WTC11 (cell line): ENCODE measurements around the gene SLC2A9. TPM values are rescaled to one million over a fixed set of nuclear protein-coding genes. Genes with fewer than 3 reads are reported as not detected.

Experiments
- AFF4 ChIP-seq: sonication (generic); formaldehyde crosslinking; IDR thresholded peaks from 2 replicates; pipeline ENCODE4 v1.8.1; 2023; ENCODE audit warnings: mild to moderate bottlenecking, missing genetic modification reagents, borderline replicate concordance
- ELF4 ChIP-seq: sonication (generic); formaldehyde crosslinking; IDR thresholded peaks from 2 replicates; pipeline ENCODE4 v1.8.1; 2022; ENCODE audit warnings: low read depth, mild to moderate bottlenecking, moderate library complexity, missing genetic modification reagents
- GTF2I ChIP-seq: fragments of 250-450 bp; sonication (Bioruptor Pico); conservative IDR thresholded peaks from 2 replicates; pipeline ENCODE4 v1.4.0; 2021; ENCODE audit warnings: mild to moderate bottlenecking
- HMGA2 ChIP-seq: fragments of 250-450 bp; sonication (Bioruptor Pico); IDR thresholded peaks from 2 replicates; pipeline ENCODE4 v1.4.0; 2021; ENCODE audit warnings: mild to moderate bottlenecking, moderate library complexity
- MXD4 ChIP-seq: fragments of 250-450 bp; sonication (Bioruptor Pico); IDR thresholded peaks from 2 replicates; pipeline ENCODE4 v1.8.0; 2021; ENCODE audit warnings: mild to moderate bottlenecking, moderate library complexity, borderline replicate concordance
- NFATC4 ChIP-seq: fragments of 250-450 bp; sonication (Bioruptor Pico); IDR thresholded peaks from 2 replicates; pipeline ENCODE4 v1.9.0; 2021; ENCODE audit warnings: mild to moderate bottlenecking
- NR2C2 ChIP-seq: sonication (generic); formaldehyde crosslinking; IDR thresholded peaks from 2 replicates; pipeline ENCODE4 v1.8.0; 2022; ENCODE audit warnings: mild to moderate bottlenecking, missing genetic modification reagents
- RELA ChIP-seq: sonication (generic); formaldehyde crosslinking; IDR thresholded peaks from 2 replicates; pipeline ENCODE4 v1.8.1; 2022; ENCODE audit warnings: missing genetic modification reagents, mild to moderate bottlenecking, borderline replicate concordance
- SMAD4 ChIP-seq: sonication (generic); formaldehyde crosslinking; IDR thresholded peaks from 2 replicates; pipeline ENCODE4 v1.8.0; 2022; ENCODE audit warnings: mild to moderate bottlenecking, missing genetic modification reagents
- TCF7 ChIP-seq: sonication (generic); formaldehyde crosslinking; IDR thresholded peaks from 2 replicates; pipeline ENCODE4 v1.8.0; 2022; ENCODE audit warnings: mild to moderate bottlenecking, low read depth, missing genetic modification reagents, moderate library complexity
- USF2 ChIP-seq: sonication (generic); formaldehyde crosslinking; IDR thresholded peaks from 2 replicates; pipeline ENCODE4 v1.8.1; 2023; ENCODE audit warnings: mild to moderate bottlenecking, missing genetic modification reagents, moderate library complexity
- ZNF263 ChIP-seq: sonication (generic); formaldehyde crosslinking; IDR thresholded peaks from 2 replicates; pipeline ENCODE4 v1.8.1; 2022; ENCODE audit warnings: low read depth, mild to moderate bottlenecking, moderate library complexity, missing genetic modification reagents
- ZNF281 ChIP-seq: sonication (generic); formaldehyde crosslinking; IDR thresholded peaks from 2 replicates; pipeline ENCODE4 v1.8.0; 2023; ENCODE audit warnings: mild to moderate bottlenecking, missing genetic modification reagents
- ZNF416 ChIP-seq: fragments of 250-450 bp; sonication (Bioruptor Pico); IDR thresholded peaks from 2 replicates; pipeline ENCODE4 v1.9.0; 2021; ENCODE audit warnings: mild to moderate bottlenecking, inconsistent platforms
- ZNF425 ChIP-seq: fragments of 250-450 bp; sonication (Bioruptor Pico); conservative IDR thresholded peaks from 2 replicates; pipeline ENCODE4 v1.9.0; 2021; ENCODE audit warnings: mild to moderate bottlenecking
- ZNF671 ChIP-seq: fragments of 250-450 bp; sonication (Bioruptor Pico); IDR thresholded peaks from 2 replicates; pipeline ENCODE4 v1.8.0; 2021; ENCODE audit warnings: mild to moderate bottlenecking
- total RNA-seq: library from RNA; stranded (reverse); gene quantifications from 3 replicates; pipeline ENCODE4 v1.2.3, GENCODE V29; 2021
- TF ChIP-seq, protein P1 (sequence below): fragments of 250-450 bp; sonication (Bioruptor Pico); IDR thresholded peaks from 2 replicates; pipeline ENCODE4 v1.9.0; 2021; ENCODE audit warnings: moderate library complexity, mild to moderate bottlenecking, inconsistent platforms, borderline replicate concordance
- TF ChIP-seq, protein P2 (sequence below): sonication (generic); formaldehyde crosslinking; IDR thresholded peaks from 2 replicates; pipeline ENCODE4 v1.8.1; 2023; ENCODE audit warnings: mild to moderate bottlenecking, moderate library complexity, missing genetic modification reagents
- TF ChIP-seq, protein P3 (sequence below): sonication (generic); formaldehyde crosslinking; IDR thresholded peaks from 2 replicates; pipeline ENCODE4 v1.8.1; 2022; ENCODE audit warnings: missing genetic modification reagents, borderline replicate concordance
- TF ChIP-seq, protein P4 (sequence below): fragments of 250-450 bp; sonication (Bioruptor Pico); IDR thresholded peaks from 2 replicates; pipeline ENCODE4 v2.1.2; 2022; ENCODE audit warnings: mild to moderate bottlenecking, moderate library complexity
- TF ChIP-seq, protein P5 (sequence below): sonication (generic); formaldehyde crosslinking; IDR thresholded peaks from 2 replicates; pipeline ENCODE4 v1.8.1; 2023; ENCODE audit warnings: mild to moderate bottlenecking, missing genetic modification reagents

The SLC2A9 gene
- total RNA-seq, 1 experiment from 2014 or later, result not detected

- TF ChIP-seq, protein P1, sequence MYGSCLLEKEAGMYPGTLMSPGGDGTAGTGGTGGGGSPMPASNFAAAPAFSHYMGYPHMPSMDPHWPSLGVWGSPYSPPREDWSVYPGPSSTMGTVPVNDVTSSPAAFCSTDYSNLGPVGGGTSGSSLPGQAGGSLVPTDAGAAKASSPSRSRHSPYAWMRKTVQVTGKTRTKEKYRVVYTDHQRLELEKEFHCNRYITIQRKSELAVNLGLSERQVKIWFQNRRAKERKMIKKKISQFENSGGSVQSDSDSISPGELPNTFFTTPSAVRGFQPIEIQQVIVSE (CRISPR knock-in tag), result no peak
- TF ChIP-seq NFATC4, result no peak
- 0 out of 2 replicates have a peak, but pooled peaks have one; percentile 31 for TF ChIP-seq AFF4 (CRISPR knock-in tag)
- TF ChIP-seq USF2 (CRISPR knock-in tag), result peak; percentile 64; the same call in 1 of the 2 replicates
- TF ChIP-seq ZNF281 (CRISPR knock-in tag), result peak; percentile 64; the same call in 1 of the 2 replicates
- no peak for TF ChIP-seq ZNF416 (CRISPR knock-in tag)
- peak; percentile 35; the same call in 1 of the 2 replicates for TF ChIP-seq RELA
- TF ChIP-seq ZNF671 (CRISPR knock-in tag), result no peak
- no peak for TF ChIP-seq TCF7
- 0 out of 2 replicates have a peak, but pooled peaks have one; percentile 79 for TF ChIP-seq ELF4 (CRISPR knock-in tag)
- no peak for TF ChIP-seq HMGA2 (CRISPR knock-in tag)
- TF ChIP-seq SMAD4 (CRISPR knock-in tag), result no peak
- TF ChIP-seq, protein P2, sequence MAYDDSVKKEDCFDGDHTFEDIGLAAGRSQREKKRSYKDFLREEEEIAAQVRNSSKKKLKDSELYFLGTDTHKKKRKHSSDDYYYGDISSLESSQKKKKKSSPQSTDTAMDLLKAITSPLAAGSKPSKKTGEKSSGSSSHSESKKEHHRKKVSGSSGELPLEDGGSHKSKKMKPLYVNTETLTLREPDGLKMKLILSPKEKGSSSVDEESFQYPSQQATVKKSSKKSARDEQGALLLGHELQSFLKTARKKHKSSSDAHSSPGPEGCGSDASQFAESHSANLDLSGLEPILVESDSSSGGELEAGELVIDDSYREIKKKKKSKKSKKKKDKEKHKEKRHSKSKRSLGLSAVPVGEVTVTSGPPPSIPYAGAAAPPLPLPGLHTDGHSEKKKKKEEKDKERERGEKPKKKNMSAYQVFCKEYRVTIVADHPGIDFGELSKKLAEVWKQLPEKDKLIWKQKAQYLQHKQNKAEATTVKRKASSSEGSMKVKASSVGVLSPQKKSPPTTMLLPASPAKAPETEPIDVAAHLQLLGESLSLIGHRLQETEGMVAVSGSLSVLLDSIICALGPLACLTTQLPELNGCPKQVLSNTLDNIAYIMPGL (CRISPR knock-in tag), result peak; percentile 89
- TF ChIP-seq, protein P3, sequence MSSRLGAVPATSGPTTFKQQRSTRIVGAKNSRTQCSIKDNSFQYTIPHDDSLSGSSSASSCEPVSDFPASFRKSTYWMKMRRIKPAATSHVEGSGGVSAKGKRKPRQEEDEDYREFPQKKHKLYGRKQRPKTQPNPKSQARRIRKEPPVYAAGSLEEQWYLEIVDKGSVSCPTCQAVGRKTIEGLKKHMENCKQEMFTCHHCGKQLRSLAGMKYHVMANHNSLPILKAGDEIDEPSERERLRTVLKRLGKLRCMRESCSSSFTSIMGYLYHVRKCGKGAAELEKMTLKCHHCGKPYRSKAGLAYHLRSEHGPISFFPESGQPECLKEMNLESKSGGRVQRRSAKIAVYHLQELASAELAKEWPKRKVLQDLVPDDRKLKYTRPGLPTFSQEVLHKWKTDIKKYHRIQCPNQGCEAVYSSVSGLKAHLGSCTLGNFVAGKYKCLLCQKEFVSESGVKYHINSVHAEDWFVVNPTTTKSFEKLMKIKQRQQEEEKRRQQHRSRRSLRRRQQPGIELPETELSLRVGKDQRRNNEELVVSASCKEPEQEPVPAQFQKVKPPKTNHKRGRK (CRISPR knock-in tag), result no peak
- TF ChIP-seq ZNF263 (CRISPR knock-in tag), result no peak
- TF ChIP-seq NR2C2, result no peak
- TF ChIP-seq, protein P4, sequence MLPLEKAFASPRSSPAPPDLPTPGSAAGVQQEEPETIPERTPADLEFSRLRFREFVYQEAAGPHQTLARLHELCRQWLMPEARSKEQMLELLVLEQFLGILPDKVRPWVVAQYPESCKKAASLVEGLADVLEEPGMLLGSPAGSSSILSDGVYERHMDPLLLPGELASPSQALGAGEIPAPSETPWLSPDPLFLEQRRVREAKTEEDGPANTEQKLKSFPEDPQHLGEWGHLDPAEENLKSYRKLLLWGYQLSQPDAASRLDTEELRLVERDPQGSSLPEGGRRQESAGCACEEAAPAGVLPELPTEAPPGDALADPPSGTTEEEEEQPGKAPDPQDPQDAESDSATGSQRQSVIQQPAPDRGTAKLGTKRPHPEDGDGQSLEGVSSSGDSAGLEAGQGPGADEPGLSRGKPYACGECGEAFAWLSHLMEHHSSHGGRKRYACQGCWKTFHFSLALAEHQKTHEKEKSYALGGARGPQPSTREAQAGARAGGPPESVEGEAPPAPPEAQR (CRISPR knock-in tag), result no peak
- TF ChIP-seq MXD4, result no peak
- TF ChIP-seq GTF2I (CRISPR knock-in tag), result no peak
- TF ChIP-seq, protein P5, sequence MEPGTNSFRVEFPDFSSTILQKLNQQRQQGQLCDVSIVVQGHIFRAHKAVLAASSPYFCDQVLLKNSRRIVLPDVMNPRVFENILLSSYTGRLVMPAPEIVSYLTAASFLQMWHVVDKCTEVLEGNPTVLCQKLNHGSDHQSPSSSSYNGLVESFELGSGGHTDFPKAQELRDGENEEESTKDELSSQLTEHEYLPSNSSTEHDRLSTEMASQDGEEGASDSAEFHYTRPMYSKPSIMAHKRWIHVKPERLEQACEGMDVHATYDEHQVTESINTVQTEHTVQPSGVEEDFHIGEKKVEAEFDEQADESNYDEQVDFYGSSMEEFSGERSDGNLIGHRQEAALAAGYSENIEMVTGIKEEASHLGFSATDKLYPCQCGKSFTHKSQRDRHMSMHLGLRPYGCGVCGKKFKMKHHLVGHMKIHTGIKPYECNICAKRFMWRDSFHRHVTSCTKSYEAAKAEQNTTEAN, result no peak
- no peak for TF ChIP-seq ZNF425 (CRISPR knock-in tag)
These were observed 2.4 kb downstream of the SLC2A9 start (continued) for GRCh38 chr4:10018818-10019461.
